Measurements from ENCODE around the gene EVA1C.
"Not testable (repeated sequence)": the region's sequence is repeated elsewhere in the genome, so short reads cannot be mapped to it uniquely, and the experiment has no call there.

- TF ChIP-seq, protein P1, sequence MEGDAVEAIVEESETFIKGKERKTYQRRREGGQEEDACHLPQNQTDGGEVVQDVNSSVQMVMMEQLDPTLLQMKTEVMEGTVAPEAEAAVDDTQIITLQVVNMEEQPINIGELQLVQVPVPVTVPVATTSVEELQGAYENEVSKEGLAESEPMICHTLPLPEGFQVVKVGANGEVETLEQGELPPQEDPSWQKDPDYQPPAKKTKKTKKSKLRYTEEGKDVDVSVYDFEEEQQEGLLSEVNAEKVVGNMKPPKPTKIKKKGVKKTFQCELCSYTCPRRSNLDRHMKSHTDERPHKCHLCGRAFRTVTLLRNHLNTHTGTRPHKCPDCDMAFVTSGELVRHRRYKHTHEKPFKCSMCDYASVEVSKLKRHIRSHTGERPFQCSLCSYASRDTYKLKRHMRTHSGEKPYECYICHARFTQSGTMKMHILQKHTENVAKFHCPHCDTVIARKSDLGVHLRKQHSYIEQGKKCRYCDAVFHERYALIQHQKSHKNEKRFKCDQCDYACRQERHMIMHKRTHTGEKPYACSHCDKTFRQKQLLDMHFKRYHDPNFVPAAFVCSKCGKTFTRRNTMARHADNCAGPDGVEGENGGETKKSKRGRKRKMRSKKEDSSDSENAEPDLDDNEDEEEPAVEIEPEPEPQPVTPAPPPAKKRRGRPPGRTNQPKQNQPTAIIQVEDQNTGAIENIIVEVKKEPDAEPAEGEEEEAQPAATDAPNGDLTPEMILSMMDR (conservative IDR thresholded peaks at IDR 0.05 in 1 of 2, IDR thresholded peaks at IDR 0.05 in 1 of 2; ENCODE audit: extremely low read depth in 1 of 2, insufficient read depth in 1 of 2, low read depth in 1 of 2, low read length in 2 of 2): not testable (repeated sequence)
- TF ChIP-seq EZH2 (IDR thresholded peaks at IDR 0.05; ENCODE audit: borderline replicate concordance, low read length): not testable (repeated sequence)
These were observed 43.5 kb upstream of the EVA1C start for GRCh38 chr21:32368961-32369360.
